Endothelial cell of umbilical vein (primary cell): Measurements from ENCODE around the gene ITGB3BP. TPM values are rescaled to one million over a fixed set of nuclear protein-coding genes. Genes with fewer than 3 reads are reported as not detected.

Experiments used
- BruUV-seq: library from RNA; stranded (reverse); fragments of 400-500 nt; replicated peaks from 2 replicates; lab custom pipeline; 2021; lab: Mats Ljungman, UMichigan
- CTCF ChIA-PET: fragments of 300-600, 350-600 bp; sonication (Branson Sonifier 250); formaldehyde crosslinking; loops from one replicate; lab custom pipeline; 2021; ENCODE audit warnings: antibody characterized with exemption, inconsistent platforms; lab: Charles Lee
- POLR2A ChIA-PET: fragments of 300-600, 350-600 bp; sonication (Branson Sonifier 250); formaldehyde crosslinking; loops from one replicate; lab custom pipeline; 2021; ENCODE audit warnings: antibody characterized with exemption, inconsistent platforms; lab: Charles Lee
- DNase-seq: peaks from one replicate; pipeline ENCODE4 v3.0.0-alpha.2; 2011; ENCODE audit warnings: low read depth, low spot score
- FAIRE-seq: peaks from 2 replicates; lab custom pipeline; 2011; peaks lifted over from hg19 to GRCh38; lab: Jason Lieb, UNC
- H2AFZ ChIP-seq: 2 replicates; pipeline ENCODE4 v1.6.0; 2012; ENCODE audit warnings: low read depth, low read length, control low read depth, inconsistent platforms
- H3K27ac ChIP-seq: 2 replicates; pipeline ENCODE4 v1.5.1; 2011; ENCODE audit warnings: low read depth, mild to moderate bottlenecking, control low read depth, low read length, moderate library complexity; ENCODE audit not compliant: insufficient read depth
- H3K27me3 ChIP-seq, 2 experiments: 2 replicates each; pipeline versions ENCODE4 v1.6.0 to v1.6.1; 2011; ENCODE audit warnings: low read length in 2 of 2, mixed read lengths in 1 of 2; ENCODE audit not compliant: control insufficient read depth in 2 of 2, insufficient read depth in 2 of 2
- H3K36me3 ChIP-seq, 2 experiments: 2 replicates in 1 of 2; 3 replicates in 1 of 2; pipeline ENCODE4 v1.5.1; 2011; ENCODE audit warnings: low read length in 2 of 2, mild to moderate bottlenecking in 1 of 2, moderate library complexity in 1 of 2; ENCODE audit not compliant: control insufficient read depth in 2 of 2, insufficient read depth in 2 of 2; ENCODE audit errors: extremely low read depth in 1 of 2
- H3K4me1 ChIP-seq: 3 replicates; pipeline ENCODE4 v1.5.1; 2011; ENCODE audit warnings: mild to moderate bottlenecking, low read length; ENCODE audit not compliant: control insufficient read depth, insufficient read depth; ENCODE audit errors: extremely low read depth
- H3K4me2 ChIP-seq: 2 replicates; pipeline ENCODE4 v1.6.1; 2011; ENCODE audit warnings: low read length, control low read depth, mixed read lengths; ENCODE audit not compliant: insufficient read depth
- H3K4me3 ChIP-seq, 3 experiments: fragments of 200-600 bp in 1 of 3; sonication (generic), shearing (Covaris generic) in 1 of 3; replicated peaks in 1 of 3; 2 replicates each; pipeline ENCODE4 v1.5.1; 2011 to 2016; ENCODE audit warnings: control low read depth in 3 of 3, low read length in 3 of 3, mild to moderate bottlenecking in 2 of 3, inconsistent platforms in 1 of 3, low read depth in 1 of 3, moderate library complexity in 1 of 3; ENCODE audit not compliant: insufficient read depth in 1 of 3
- H3K79me2 ChIP-seq: 2 replicates; pipeline ENCODE4 v1.6.0; 2012; ENCODE audit warnings: low read length, inconsistent platforms; ENCODE audit not compliant: control insufficient read depth, insufficient read depth
- H3K9ac ChIP-seq: replicated peaks from 2 replicates; pipeline ENCODE3; 2011; ENCODE audit warnings: low read length, control low read depth; ENCODE audit not compliant: insufficient read depth; ENCODE audit errors: extremely low read depth
- H3K9me1 ChIP-seq: replicated peaks from 3 replicates; pipeline ENCODE4 v1.6.0; 2011; ENCODE audit warnings: mild to moderate bottlenecking, low read length; ENCODE audit not compliant: control insufficient read depth, insufficient read depth; ENCODE audit errors: extremely low read depth
- H3K9me3 ChIP-seq: replicated peaks from 2 replicates; pipeline ENCODE4 v1.5.1; 2012; ENCODE audit warnings: low read length, inconsistent platforms; ENCODE audit not compliant: control insufficient read depth, insufficient read depth
- H4K20me1 ChIP-seq: replicated peaks from 2 replicates; pipeline ENCODE3; 2011; ENCODE audit warnings: mild to moderate bottlenecking, low read length; ENCODE audit not compliant: control insufficient read depth, insufficient read depth; ENCODE audit errors: extremely low read depth
- CTCF ChIP-seq, 2 donors: IDR thresholded peaks; 1 replicate in 1 of 2; 2 replicates in 1 of 2; pipeline ENCODE4 v1.5.1; 2011; ENCODE audit warnings: low read length in 2 of 2, mild to moderate bottlenecking in 2 of 2, moderate library complexity in 2 of 2, control low read depth in 1 of 2, inconsistent platforms in 1 of 2, low read depth in 1 of 2; ENCODE audit not compliant: insufficient read depth in 1 of 2; ENCODE audit errors: extremely low read depth in 1 of 2
- EZH2 ChIP-seq: IDR thresholded peaks from 2 replicates; pipeline ENCODE4 v1.6.1; 2012; ENCODE audit warnings: borderline replicate concordance, low read depth, mild to moderate bottlenecking, moderate library complexity, low read length, inconsistent platforms; ENCODE audit not compliant: severe bottlenecking
- FOS ChIP-seq: IDR thresholded peaks from 2 replicates; pipeline ENCODE4 v1.6.1; 2011; ENCODE audit warnings: mild to moderate bottlenecking, low read length, moderate library complexity, borderline replicate concordance; ENCODE audit not compliant: insufficient read depth
- GATA2 ChIP-seq: IDR thresholded peaks from 2 replicates; pipeline ENCODE4 v1.7.0; 2011; ENCODE audit warnings: low read depth, mild to moderate bottlenecking, moderate library complexity, mixed read lengths, low read length; ENCODE audit not compliant: insufficient read length, insufficient read depth
- JUN ChIP-seq: IDR thresholded peaks from 2 replicates; pipeline ENCODE4 v1.6.1; 2011; ENCODE audit warnings: borderline replicate concordance, low read depth; ENCODE audit not compliant: insufficient read length, insufficient read depth
- MYC ChIP-seq: IDR thresholded peaks from one replicate; pipeline ENCODE4 v1.6.1; 2011; ENCODE audit warnings: mild to moderate bottlenecking, low read depth, low read length
- POLR2A ChIP-seq: IDR thresholded peaks from 2 replicates; pipeline ENCODE4 v1.6.1; 2012; ENCODE audit warnings: low read depth, mild to moderate bottlenecking, control low read depth, low read length
- POLR2AphosphoS5 ChIP-seq: IDR thresholded peaks from 2 replicates; pipeline ENCODE4 v1.6.1; 2012; ENCODE audit warnings: low read depth, mild to moderate bottlenecking, control low read depth, low read length, moderate library complexity; ENCODE audit not compliant: insufficient read depth
- dilution Hi-C: fragments of 300-500 bp; cut with MboI; formaldehyde crosslinking; loops from one replicate; pipeline ENCODE4 v1.15.0; 2019; ENCODE audit warnings: low sequenced_read_pairs; ENCODE audit not compliant: extremely low pct_ligation_motif_present
- intact Hi-C: fragments of 100-400 bp; cut with micrococcal nuclease; formaldehyde crosslinking; loops from one replicate; pipeline ENCODE4 v1.10.0; 2022
- polyA plus RNA-seq, 4 experiments: library from polyadenylated mRNA; depleted of rRNA in 3 of 4; stranded (reverse) in 3 of 4; unstranded in 1 of 4; fragments of >200 nt; gene quantifications; 2 replicates each; pipeline versions ENCODE4 v1.2.1 to v1.2.3, GENCODE V29; 2011 to 2012; ENCODE audit warnings: missing spikeins in 1 of 4
- total RNA-seq: library from RNA; stranded (reverse); gene quantifications from 2 replicates; pipeline ENCODE4 v1.2.3, GENCODE V29; 2021
- TF ChIP-seq, protein P1 (sequence below): IDR thresholded peaks from 2 replicates; pipeline ENCODE4 v1.6.1; 2011; ENCODE audit not compliant: insufficient read depth, insufficient read length

The ITGB3BP gene
- total and polyA plus RNA-seq, 2 donors (not counting 3 experiments of a cell fraction or from before 2014, with no cell fraction given): 5.3 to 24.4 TPM

- H3K9me1 ChIP-seq: no peaks in the 10 kb centered on the region
- peaks cover 0 to 2% of the 10 kb centered on the region in 2 experiments for H3K36me3 ChIP-seq
- H2AFZ ChIP-seq: no peak overlapping the region
- DNase-seq: no peak
- no peak for TF ChIP-seq JUN
- TF ChIP-seq, protein P1, sequence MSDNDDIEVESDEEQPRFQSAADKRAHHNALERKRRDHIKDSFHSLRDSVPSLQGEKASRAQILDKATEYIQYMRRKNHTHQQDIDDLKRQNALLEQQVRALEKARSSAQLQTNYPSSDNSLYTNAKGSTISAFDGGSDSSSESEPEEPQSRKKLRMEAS: no peak
- no peak for TF ChIP-seq MYC
- no peak for TF ChIP-seq EZH2
- no peak for TF ChIP-seq POLR2AphosphoS5
- TF ChIP-seq POLR2A: no peak
- no peak for TF ChIP-seq FOS
- TF ChIP-seq GATA2: no peak
- TF ChIP-seq CTCF (IDR thresholded peaks at IDR 0.05; ENCODE audit: extremely low read depth in 1 of 2, insufficient read depth in 1 of 2, low read depth in 1 of 2, low read length in 2 of 2): no peak
- BruUV-seq: no TSS peak
- H3K79me2 ChIP-seq: peaks cover 2% of the 10 kb centered on the region
- no peak overlapping the region for H3K27ac ChIP-seq
- no peaks in the 10 kb centered on the region for H3K9me3 ChIP-seq
- no peak overlapping the region for H3K9ac ChIP-seq
- no peak overlapping the region for H3K4me3 ChIP-seq
- no peaks in the 10 kb centered on the region for H4K20me1 ChIP-seq
- ChIA-PET POLR2A (no interaction called here), CTCF (no interaction called here)
- H3K27me3 ChIP-seq: no peaks in the 10 kb centered on the region
- no peak for FAIRE-seq
- intact Hi-C loops: no loop called here
- no peaks in the 10 kb centered on the region for H3K4me1 ChIP-seq
- dilution Hi-C loops: no loop called here
- no peak overlapping the region for H3K4me2 ChIP-seq
Measured at GRCh38 chr1:63509718-63510117, 13.3 kb downstream of the ITGB3BP start.
